Activated naive CD4-positive, alpha-beta T cell treated with anti-CD3 and anti-CD28 coated beads, Interleukin-2, amount 50 U/mL, for 72 hours (primary cell): ENCODE measurements around the gene KIAA1671. TPM values are rescaled to one million over a fixed set of nuclear protein-coding genes. Genes with fewer than 3 reads are reported as not detected.
"Not testable (repeated sequence)": the region's sequence is repeated elsewhere in the genome, so short reads cannot be mapped to it uniquely, and the experiment has no call there.

Source experiments
- ATAC-seq, 2 donors: fragments of 150-1000 bp; cut with Tn5 transposase; 2 replicates each; pipeline ENCODE4 v1.10.0; 2021; ENCODE audit warnings: mild to moderate bottlenecking in 2 of 2, moderate library complexity in 2 of 2
- DNase-seq, 2 donors: peaks; one replicate each; pipeline ENCODE4 v3.0.0; 2021 to 2022; ENCODE audit warnings: low spot score in 2 of 2
- H3K27ac Mint-ChIP-seq, 2 donors: one replicate each; pipeline ENCODE4 v1.8.0; 2022; ENCODE audit warnings: mild to moderate bottlenecking in 2 of 2, mixed read lengths in 2 of 2
- H3K36me3 Mint-ChIP-seq, 2 donors: one replicate each; pipeline ENCODE4 v1.8.0; 2022; ENCODE audit warnings: mixed read lengths in 2 of 2
- H3K9me3 Mint-ChIP-seq, 2 donors: one replicate each; pipeline ENCODE4 v1.8.0; 2022; ENCODE audit warnings: mixed read lengths in 2 of 2
- total RNA-seq, 2 donors: library from RNA; stranded (reverse); gene quantifications; one replicate each; pipeline ENCODE4 v1.2.3, GENCODE V29; 2022

KIAA1671 gene
- total RNA-seq, 2 donors from 2014 or later, result 2.0 to 22.0 TPM

DNA sequence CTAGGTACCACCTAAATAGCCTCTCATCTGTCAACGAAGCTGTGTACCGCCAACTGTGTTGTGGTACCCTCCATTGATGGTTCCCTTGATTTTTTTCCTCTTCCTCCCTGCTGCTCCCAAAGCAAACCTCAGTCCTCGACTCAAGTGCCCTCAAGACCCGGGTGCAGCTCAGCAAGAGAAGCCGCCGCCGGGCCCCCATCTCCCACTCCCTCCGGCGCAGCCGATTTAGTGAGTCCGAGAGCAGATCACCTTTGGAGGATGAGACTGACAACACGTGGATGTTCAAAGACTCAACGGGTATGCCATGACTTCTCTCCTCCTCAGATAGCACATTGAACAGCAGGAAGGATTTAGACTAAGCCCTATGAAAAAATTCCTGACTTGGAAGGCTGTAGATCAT is 224.7 kb downstream of the KIAA1671 start:
- ATAC-seq (no peak), DNase-seq (no peak)
- Mint-ChIP-seq H3K27ac (no peak overlapping the region), H3K36me3 (peaks cover 9 to 22% of the 10 kb centered on the region in 2 donors), H3K9me3 (peaks cover 0 to 9% of the 10 kb centered on the region in 2 donors)

- no peak for DNase-seq
- peaks cover 9 to 22% of the 10 kb centered on the region in 2 donors for H3K36me3 Mint-ChIP-seq
- no peak overlapping the region for H3K27ac Mint-ChIP-seq
- peaks cover 0 to 9% of the 10 kb centered on the region in 2 donors for H3K9me3 Mint-ChIP-seq
- no peak for ATAC-seq
These were observed 225.4 kb downstream of the KIAA1671 start for GRCh38 chr22:25177895-25178294.

DNA sequence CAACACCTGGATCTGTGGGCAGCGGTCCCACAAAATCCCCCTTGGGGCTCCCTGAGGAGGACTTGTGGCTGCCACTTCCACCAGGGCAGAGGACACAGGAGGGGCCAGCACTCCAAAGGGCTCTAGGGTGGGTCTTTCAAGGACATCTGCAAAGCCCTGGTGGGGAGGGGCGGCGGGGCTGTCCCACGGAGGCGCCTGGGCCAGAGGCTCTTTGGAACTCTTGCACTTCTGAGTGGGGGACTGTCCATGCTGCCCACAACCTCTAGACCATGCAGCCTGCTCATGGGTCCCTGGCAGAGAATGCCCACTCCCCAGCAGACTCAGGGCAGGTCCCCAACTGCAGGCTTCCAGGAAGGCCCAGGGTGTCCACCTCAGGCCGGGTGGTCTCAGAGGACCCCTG is 225.8 kb downstream of the KIAA1671 start:
- ATAC-seq, result peak in 1 of 2 donors; percentile 46
- not testable (repeated sequence) for DNase-seq, H3K27ac Mint-ChIP-seq, H3K9me3 Mint-ChIP-seq
- peaks cover 9 to 22% of the 10 kb centered on the region in 2 donors for H3K36me3 Mint-ChIP-seq

- DNase-seq, H3K9me3 Mint-ChIP-seq, H3K27ac Mint-ChIP-seq: not testable (repeated sequence)
- peak; percentile 53 to 92 for ATAC-seq
- H3K36me3 Mint-ChIP-seq, result peaks cover 9 to 22% of the 10 kb centered on the region in 2 donors
These were observed 226.5 kb downstream of the KIAA1671 start for GRCh38 chr22:25178869-25179631.

- peaks cover 0 to 9% of the 10 kb centered on the region in 2 donors for H3K9me3 Mint-ChIP-seq
- H3K36me3 Mint-ChIP-seq, result peaks cover 9 to 18% of the 10 kb centered on the region in 2 donors
- DNase-seq (no peak), ATAC-seq (no peak)
- peak overlapping the region in 1 of 2 donors; percentile 34 for H3K27ac Mint-ChIP-seq
These were observed 229.9 kb downstream of the KIAA1671 start for GRCh38 chr22:25182131-25183110.

- Mint-ChIP-seq H3K9me3 (peaks cover 0 to 9% of the 10 kb centered on the region in 2 donors), H3K36me3 (peaks cover 9 to 10% of the 10 kb centered on the region in 2 donors), H3K27ac (no peak overlapping the region)
- DNase-seq (no peak), ATAC-seq (no peak)
These were observed 231.6 kb downstream of the KIAA1671 start for GRCh38 chr22:25183949-25184619.

DNA sequence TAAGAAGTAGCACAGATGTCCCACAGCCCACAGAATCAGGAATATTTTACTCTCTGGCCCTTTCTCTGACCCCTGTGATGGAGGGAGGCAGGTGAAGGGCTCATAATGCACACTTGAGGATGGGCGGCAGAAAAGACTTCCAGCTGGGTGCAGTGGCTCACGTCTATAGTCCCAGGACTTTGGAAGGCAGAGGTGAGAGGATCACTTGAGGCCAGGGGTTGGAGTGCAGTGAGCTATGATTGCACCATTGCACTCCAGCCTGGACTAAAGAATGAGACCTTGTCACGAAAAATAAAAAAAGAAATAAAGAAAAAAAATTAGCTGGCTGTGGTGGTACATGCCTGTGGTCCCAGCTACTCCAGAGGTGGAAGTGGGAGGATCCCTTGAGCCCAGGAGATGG is 233.6 kb downstream of the KIAA1671 start:
- Mint-ChIP-seq H3K9me3 (no peaks in the 10 kb centered on the region), H3K36me3 (no peaks in the 10 kb centered on the region)

GRCh38 chr22:25187469-25187868 is 235.0 kb downstream of the KIAA1671 start:
- no peak for ATAC-seq
- H3K27ac Mint-ChIP-seq, result no peak overlapping the region
- no peak for DNase-seq
- no peaks in the 10 kb centered on the region for H3K36me3 Mint-ChIP-seq
- H3K9me3 Mint-ChIP-seq, result no peaks in the 10 kb centered on the region

More for the DNA sequence above, 233.6 kb downstream of the KIAA1671 start:
- DNase-seq (no peak), ATAC-seq (no peak)
- peak overlapping the region in 1 of 2 donors; percentile 44 for H3K27ac Mint-ChIP-seq

DNA sequence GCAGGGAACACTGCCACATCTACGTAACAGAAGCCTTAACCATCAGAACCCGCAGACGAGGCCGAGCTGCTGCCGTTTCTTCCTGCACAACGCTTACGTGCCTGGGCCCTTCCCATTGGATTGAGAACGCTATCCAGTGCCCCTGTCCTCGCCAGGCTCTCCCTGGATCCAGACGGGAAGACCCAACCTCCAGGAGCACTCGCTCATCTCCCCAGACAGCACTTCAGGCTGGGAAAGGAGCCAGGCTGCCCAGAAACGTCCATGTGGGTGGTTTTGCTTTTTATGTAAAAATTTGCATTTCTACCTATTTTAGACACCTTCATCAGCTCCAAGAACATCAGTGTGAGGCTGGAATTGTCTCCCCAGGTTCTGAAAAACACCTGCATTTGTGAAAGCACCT is 239.9 kb downstream of the KIAA1671 start:
- ATAC-seq, result no peak
- Mint-ChIP-seq H3K9me3 (no peaks in the 10 kb centered on the region), H3K27ac (no peak overlapping the region), H3K36me3 (no peaks in the 10 kb centered on the region)
- no peak for DNase-seq

- Mint-ChIP-seq H3K27ac (no peak overlapping the region), H3K36me3 (no peaks in the 10 kb centered on the region), H3K9me3 (no peaks in the 10 kb centered on the region)
- ATAC-seq, result no peak
- DNase-seq, result no peak
These were observed 240.6 kb downstream of the KIAA1671 start for GRCh38 chr22:25193130-25193529.

- H3K27ac Mint-ChIP-seq, result no peak overlapping the region
- ATAC-seq (no peak), DNase-seq (no peak)
- H3K36me3 Mint-ChIP-seq, result no peaks in the 10 kb centered on the region
- no peaks in the 10 kb centered on the region for H3K9me3 Mint-ChIP-seq
These were observed 241.0 kb downstream of the KIAA1671 start for GRCh38 chr22:25193548-25193947.

GRCh38 chr22:25196326-25196725 is 243.8 kb downstream of the KIAA1671 start:
- H3K27ac Mint-ChIP-seq, result peak overlapping the region; percentile 43 to 48
- ATAC-seq, result no peak

GRCh38 chr22:25197340-25197739 is 244.8 kb downstream of the KIAA1671 start:
- Mint-ChIP-seq H3K27ac (no peak overlapping the region), H3K36me3 (no peaks in the 10 kb centered on the region), H3K9me3 (no peaks in the 10 kb centered on the region)
- ATAC-seq (no peak), DNase-seq (no peak)

More at GRCh38 chr22:25196326-25196725, 243.8 kb downstream of the KIAA1671 start:
- Mint-ChIP-seq H3K9me3 (no peaks in the 10 kb centered on the region), H3K36me3 (no peaks in the 10 kb centered on the region)
- no peak for DNase-seq

GRCh38 chr22:25199731-25200520 is 247.4 kb downstream of the KIAA1671 start, which contains the start of gene CRYBB3:
CRYBB3 (plus strand) TSS chr22:25199858; CDS start chr22:25201397, 1,539 bp downstream.
- no peaks in the 10 kb centered on the region for H3K9me3 Mint-ChIP-seq

DNA sequence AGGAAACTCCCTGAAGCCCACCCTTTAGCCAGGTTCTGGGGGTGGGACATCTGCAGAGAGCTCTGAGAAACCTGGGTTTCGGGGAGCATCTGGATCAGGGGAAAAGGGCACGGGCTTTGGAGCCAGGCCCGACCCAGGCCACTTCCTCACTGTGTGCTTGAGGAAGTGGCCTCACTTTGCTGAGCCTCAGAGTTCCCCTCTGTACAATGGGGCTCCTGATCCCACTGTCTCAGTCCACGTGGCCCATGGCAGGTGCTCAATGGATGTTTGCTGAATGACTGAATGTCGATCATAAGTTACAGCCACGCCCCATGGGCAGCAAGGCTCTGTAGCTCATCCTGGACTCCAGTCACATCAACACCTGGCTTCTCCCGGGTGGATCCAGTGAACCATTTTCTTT is 248.5 kb downstream of the KIAA1671 start:
- Mint-ChIP-seq H3K27ac (no peak overlapping the region), H3K36me3 (no peaks in the 10 kb centered on the region), H3K9me3 (no peaks in the 10 kb centered on the region)
- ATAC-seq, result no peak
- no peak for DNase-seq

More at GRCh38 chr22:25199731-25200520, 247.4 kb downstream of the KIAA1671 start, which contains the start of gene CRYBB3:
- no peak for DNase-seq
- no peak for ATAC-seq
- H3K27ac Mint-ChIP-seq, result peak within 1 kb of the TSS in 1 of 2 donors; percentile 58
- H3K36me3 Mint-ChIP-seq, result no peaks in the 10 kb centered on the region
